ENCODE results near the gene IGFL1.
"Not testable (repeated sequence)": the region's sequence is repeated elsewhere in the genome, so short reads cannot be mapped to it uniquely, and the experiment has no call there.

- TF ChIP-seq POLR2A (IDR thresholded peaks at IDR 0.05; ENCODE audit: low read length); CTCF (IDR thresholded peaks at IDR 0.05); RARB (CRISPR knock-in tag; IDR thresholded peaks at IDR 0.05); USF2 (IDR thresholded peaks at IDR 0.05); EHMT2 (IDR thresholded peaks at IDR 0.05; ENCODE audit: low read depth); CEBPB (IDR thresholded peaks at IDR 0.05): not testable (repeated sequence)
Observed at GRCh38 chr19:46273931-46274330, 44.4 kb downstream of the IGFL1 start.

Data from A549 (cell line).